Kidney epithelial cell (primary cell): Measurements from ENCODE around the gene CTIF. TPM values are rescaled to one million over a fixed set of nuclear protein-coding genes. Genes with fewer than 3 reads are reported as not detected.

ENCODE experiments used
- DNase-seq: peaks from one replicate; pipeline ENCODE4 v3.0.0-alpha.2; 2010; ENCODE audit warnings: low read depth
- H3K27me3 ChIP-seq: 2 replicates; pipeline ENCODE4 v1.6.0; 2011; ENCODE audit warnings: low read length; ENCODE audit not compliant: control insufficient read depth, insufficient read depth
- H3K36me3 ChIP-seq: 2 replicates; pipeline ENCODE4 v1.5.1; 2011; ENCODE audit warnings: low read length; ENCODE audit not compliant: control insufficient read depth, insufficient read depth
- H3K4me3 ChIP-seq: 2 replicates; pipeline ENCODE4 v1.5.1; 2011; ENCODE audit warnings: low read depth, mild to moderate bottlenecking, control low read depth, low read length
- CTCF ChIP-seq: IDR thresholded peaks from 2 replicates; pipeline ENCODE4 v1.5.1; 2011; ENCODE audit warnings: mild to moderate bottlenecking, moderate library complexity, low read length, control low read depth, inconsistent platforms; ENCODE audit not compliant: insufficient read depth, poor library complexity, severe bottlenecking
- total RNA-seq: library from RNA; depleted of rRNA; stranded (reverse); fragments of >200 nt; gene quantifications from 2 replicates; pipeline ENCODE4 v1.2.3, GENCODE V29; 2015

CTIF gene
- total RNA-seq, 1 donor from 2014 or later, result 24.3 TPM

- DNase-seq, result no peak
- no peaks in the 10 kb centered on the region for H3K27me3 ChIP-seq
- no peaks in the 10 kb centered on the region for H3K36me3 ChIP-seq
- no peak for TF ChIP-seq CTCF
- no peak overlapping the region for H3K4me3 ChIP-seq
Observed at GRCh38 chr18:48530399-48531081, 8.3 kb upstream of the CTIF start.

GRCh38 chr18:48531082-48531403, 7.8 kb upstream of the CTIF start:
- DNase-seq, result no peak

GRCh38 chr18:48531908-48532307, 6.9 kb upstream of the CTIF start:
- no peaks in the 10 kb centered on the region for H3K36me3 ChIP-seq
- H3K4me3 ChIP-seq, result no peak overlapping the region
- H3K27me3 ChIP-seq, result no peaks in the 10 kb centered on the region
- TF ChIP-seq CTCF, result no peak
- DNase-seq, result no peak

More at GRCh38 chr18:48531082-48531403, 7.8 kb upstream of the CTIF start:
- no peak for TF ChIP-seq CTCF
- Histone ChIP-seq H3K4me3 (no peak overlapping the region), H3K36me3 (no peaks in the 10 kb centered on the region), H3K27me3 (no peaks in the 10 kb centered on the region)

- DNase-seq, result no peak
- Histone ChIP-seq H3K36me3 (no peaks in the 10 kb centered on the region), H3K4me3 (no peak overlapping the region), H3K27me3 (no peaks in the 10 kb centered on the region)
- no peak for TF ChIP-seq CTCF
Observed at GRCh38 chr18:48533340-48534070, 5.3 kb upstream of the CTIF start.

GRCh38 chr18:48534364-48534763, 4.5 kb upstream of the CTIF start:
- DNase-seq, result no peak
- TF ChIP-seq CTCF, result no peak
- H3K4me3 ChIP-seq, result no peak overlapping the region
- no peaks in the 10 kb centered on the region for H3K27me3 ChIP-seq
- H3K36me3 ChIP-seq, result no peaks in the 10 kb centered on the region
